Measurements from ENCODE around the gene POLR1H. TPM values are rescaled to one million over a fixed set of nuclear protein-coding genes. Genes with fewer than 3 reads are reported as not detected.

The POLR1H gene
- total RNA-seq, 2 donors from 2014 or later: 41.5 to 58.1 TPM

- peaks cover 33% of the 10 kb centered on the region for H3K36me3 Mint-ChIP-seq
These were observed 6.5 kb downstream of the POLR1H start for GRCh38 chr6:30067460-30068139.

GRCh38 chr6:30071081-30071818 lies 10.2 kb downstream of the POLR1H start:
- no peak overlapping the region for H3K27ac Mint-ChIP-seq
- H3K27me3 Mint-ChIP-seq: peaks cover 39 to 47% of the 10 kb centered on the region in 2 donors
- peaks cover 50 to 57% of the 10 kb centered on the region in 2 donors for H3K4me1 Mint-ChIP-seq (ENCODE audit: low read depth in 2 of 2)
- ATAC-seq (no peak), DNase-seq (ENCODE audit: low spot score) (no peak)
- no peak overlapping the region for H3K4me3 Mint-ChIP-seq
- no peaks in the 10 kb centered on the region for H3K9me3 Mint-ChIP-seq
- H3K36me3 Mint-ChIP-seq: peaks cover 22% of the 10 kb centered on the region

More at GRCh38 chr6:30067460-30068139, 6.5 kb downstream of the POLR1H start:
- Mint-ChIP-seq H3K4me3 (peak overlapping the region; percentile 94), H3K9me3 (no peaks in the 10 kb centered on the region), H3K27me3 (peaks cover 12 to 16% of the 10 kb centered on the region in 2 donors), H3K27ac (peak overlapping the region; percentile 96 to 99), H3K4me1 (ENCODE audit: low read depth in 2 of 2) (peaks cover 48 to 61% of the 10 kb centered on the region in 2 donors)
- DNase-seq (ENCODE audit: low spot score) (no peak), ATAC-seq (no peak)

DNA sequence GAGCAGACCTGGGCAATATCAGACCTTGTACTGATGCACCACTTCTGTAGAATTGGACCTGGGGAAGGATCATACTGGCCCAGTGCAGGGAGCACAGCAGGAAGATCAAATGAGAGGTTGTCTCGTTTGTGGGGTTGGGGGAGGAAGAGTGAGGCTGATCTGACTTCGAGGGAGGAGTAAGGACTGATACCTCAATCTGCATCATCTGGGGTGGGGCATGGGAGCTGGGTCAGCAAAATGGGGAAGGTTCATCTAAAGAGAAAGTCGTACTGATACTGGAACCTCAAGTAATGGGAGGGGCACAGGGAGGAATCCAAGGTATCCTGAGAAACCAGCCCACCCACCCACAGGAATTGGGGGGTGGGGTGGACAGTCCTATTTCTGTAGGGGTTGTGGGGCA lies 10.8 kb downstream of the POLR1H start:
- Mint-ChIP-seq H3K9me3 (no peaks in the 10 kb centered on the region), H3K36me3 (peaks cover 22% of the 10 kb centered on the region), H3K27me3 (peaks cover 45 to 53% of the 10 kb centered on the region in 2 donors), H3K4me3 (no peak overlapping the region), H3K4me1 (ENCODE audit: low read depth in 2 of 2) (peaks cover 50 to 56% of the 10 kb centered on the region in 2 donors), H3K27ac (no peak overlapping the region)
- no peak for DNase-seq (ENCODE audit: low spot score)
- no peak for ATAC-seq

- Mint-ChIP-seq H3K4me1 (ENCODE audit: low read depth in 2 of 2) (peaks cover 44 to 51% of the 10 kb centered on the region in 2 donors), H3K9me3 (no peaks in the 10 kb centered on the region), H3K27me3 (peaks cover 57 to 68% of the 10 kb centered on the region in 2 donors), H3K4me3 (no peak overlapping the region), H3K27ac (no peak overlapping the region), H3K36me3 (peaks cover 10% of the 10 kb centered on the region)
- DNase-seq (ENCODE audit: low spot score) (no peak), ATAC-seq (no peak)
These were observed 12.6 kb downstream of the POLR1H start for GRCh38 chr6:30073489-30074235.

- peaks cover 65 to 76% of the 10 kb centered on the region in 2 donors for H3K27me3 Mint-ChIP-seq
- H3K36me3 Mint-ChIP-seq: peaks cover 10% of the 10 kb centered on the region
- H3K4me3 Mint-ChIP-seq: no peak overlapping the region
- peaks cover 43 to 50% of the 10 kb centered on the region in 2 donors for H3K4me1 Mint-ChIP-seq (ENCODE audit: low read depth in 2 of 2)
- no peaks in the 10 kb centered on the region for H3K9me3 Mint-ChIP-seq
- no peak for DNase-seq (ENCODE audit: low spot score)
- no peak overlapping the region for H3K27ac Mint-ChIP-seq
- no peak for ATAC-seq
These were observed 13.4 kb downstream of the POLR1H start for GRCh38 chr6:30074331-30075093.

DNA sequence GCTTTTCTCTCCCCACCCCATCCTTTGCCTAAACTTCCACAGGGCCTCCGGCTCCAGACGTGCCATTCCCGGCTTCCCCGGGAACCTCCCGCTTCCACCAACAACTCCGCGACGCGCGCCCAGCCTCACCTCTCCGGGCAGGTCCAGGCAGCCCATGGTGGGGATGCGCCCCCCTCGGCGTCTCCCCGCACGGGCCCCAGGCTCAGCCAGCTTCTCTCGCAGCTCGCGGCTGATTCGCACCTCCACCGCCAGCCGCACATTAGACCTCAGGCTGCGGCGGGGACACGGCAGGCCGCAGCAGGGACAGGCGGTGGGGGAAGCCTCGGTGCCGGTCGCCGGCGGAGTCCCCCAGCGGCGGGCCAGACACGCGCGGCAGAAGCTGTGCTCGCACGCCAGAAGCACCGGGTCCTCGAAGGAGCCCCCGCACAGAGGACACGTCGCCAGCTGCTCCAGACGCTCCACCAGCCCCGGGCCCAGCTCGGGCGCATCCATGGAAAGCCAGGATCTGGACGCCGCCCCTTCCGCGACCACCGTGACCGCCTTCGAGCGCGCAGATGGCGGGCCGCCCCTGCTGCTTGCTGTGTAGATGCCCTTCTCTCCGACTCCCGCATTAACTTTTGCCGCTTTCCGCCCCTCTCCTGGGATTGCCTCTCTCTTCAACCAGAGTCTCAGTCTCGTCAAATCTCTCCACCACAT lies 14.2 kb downstream of the POLR1H start, which contains the start of gene RNF39:
Gene RNF39 (minus strand): TSS at position 676 of the 696 bp plus-strand sequence. CDS start 184 bp downstream, at position 492.
- no peak for ATAC-seq
- H3K4me3 Mint-ChIP-seq: peak within 1 kb of the TSS; percentile 5
- peaks cover 40 to 47% of the 10 kb centered on the region in 2 donors for H3K4me1 Mint-ChIP-seq (ENCODE audit: low read depth in 2 of 2)

GRCh38 chr6:30075790-30076732 lies 15.0 kb downstream of the POLR1H start:
- H3K27me3 Mint-ChIP-seq: peaks cover 63 to 87% of the 10 kb centered on the region in 2 donors
- peak overlapping the region; percentile 5 for H3K4me3 Mint-ChIP-seq
- H3K36me3 Mint-ChIP-seq: no peaks in the 10 kb centered on the region
- ATAC-seq (no peak), DNase-seq (ENCODE audit: low spot score) (no peak)
- no peaks in the 10 kb centered on the region for H3K9me3 Mint-ChIP-seq
- no peak overlapping the region for H3K27ac Mint-ChIP-seq
- H3K4me1 Mint-ChIP-seq (ENCODE audit: low read depth in 2 of 2): peaks cover 33 to 41% of the 10 kb centered on the region in 2 donors

More for the DNA sequence above, 14.2 kb downstream of the POLR1H start, which contains the start of gene RNF39:
- Mint-ChIP-seq H3K36me3 (peaks cover 5% of the 10 kb centered on the region), H3K27ac (no peak within 1 kb of the TSS), H3K9me3 (no peaks in the 10 kb centered on the region), H3K27me3 (peaks cover 64 to 83% of the 10 kb centered on the region in 2 donors)
- DNase-seq (ENCODE audit: low spot score): no peak

GRCh38 chr6:30077218-30077617 lies 16.2 kb downstream of the POLR1H start:
- H3K27me3 Mint-ChIP-seq: peaks cover 56 to 79% of the 10 kb centered on the region in 2 donors
- H3K9me3 Mint-ChIP-seq: no peaks in the 10 kb centered on the region
- H3K4me1 Mint-ChIP-seq (ENCODE audit: low read depth in 2 of 2): peaks cover 25 to 35% of the 10 kb centered on the region in 2 donors
- H3K27ac Mint-ChIP-seq: no peak overlapping the region
- no peaks in the 10 kb centered on the region for H3K36me3 Mint-ChIP-seq
- no peak for ATAC-seq
- H3K4me3 Mint-ChIP-seq: no peak overlapping the region
- no peak for DNase-seq (ENCODE audit: low spot score)

DNA sequence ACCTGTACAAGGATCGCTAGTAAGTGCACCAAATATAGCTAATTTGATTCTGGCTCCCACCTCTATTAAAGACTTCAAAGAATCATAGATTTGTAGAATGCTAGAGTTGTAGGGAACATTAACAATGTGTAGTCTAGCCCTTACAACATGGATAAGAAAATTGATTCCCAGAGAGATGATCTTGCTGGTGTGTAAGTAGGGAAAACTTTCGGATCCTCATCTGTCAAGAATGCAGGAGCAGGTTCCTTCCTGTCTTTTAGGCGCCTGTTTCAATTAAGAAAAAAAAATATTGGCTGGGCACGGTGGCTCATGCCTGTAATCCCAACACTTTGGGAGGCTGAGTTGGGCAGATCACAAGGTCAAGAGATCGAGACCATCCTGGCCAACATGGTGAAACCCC lies 26.8 kb downstream of the POLR1H start:
- Mint-ChIP-seq H3K36me3 (no peaks in the 10 kb centered on the region), H3K27me3 (peaks cover 34 to 68% of the 10 kb centered on the region in 2 donors), H3K9me3 (no peaks in the 10 kb centered on the region), H3K4me1 (ENCODE audit: low read depth in 2 of 2) (no peaks in the 10 kb centered on the region), H3K27ac (no peak overlapping the region), H3K4me3 (no peak overlapping the region)
- ATAC-seq (no peak), DNase-seq (ENCODE audit: low spot score) (no peak)

- no peaks in the 10 kb centered on the region for H3K9me3 Mint-ChIP-seq
These were observed 30.7 kb downstream of the POLR1H start for GRCh38 chr6:30091577-30092381.

DNA sequence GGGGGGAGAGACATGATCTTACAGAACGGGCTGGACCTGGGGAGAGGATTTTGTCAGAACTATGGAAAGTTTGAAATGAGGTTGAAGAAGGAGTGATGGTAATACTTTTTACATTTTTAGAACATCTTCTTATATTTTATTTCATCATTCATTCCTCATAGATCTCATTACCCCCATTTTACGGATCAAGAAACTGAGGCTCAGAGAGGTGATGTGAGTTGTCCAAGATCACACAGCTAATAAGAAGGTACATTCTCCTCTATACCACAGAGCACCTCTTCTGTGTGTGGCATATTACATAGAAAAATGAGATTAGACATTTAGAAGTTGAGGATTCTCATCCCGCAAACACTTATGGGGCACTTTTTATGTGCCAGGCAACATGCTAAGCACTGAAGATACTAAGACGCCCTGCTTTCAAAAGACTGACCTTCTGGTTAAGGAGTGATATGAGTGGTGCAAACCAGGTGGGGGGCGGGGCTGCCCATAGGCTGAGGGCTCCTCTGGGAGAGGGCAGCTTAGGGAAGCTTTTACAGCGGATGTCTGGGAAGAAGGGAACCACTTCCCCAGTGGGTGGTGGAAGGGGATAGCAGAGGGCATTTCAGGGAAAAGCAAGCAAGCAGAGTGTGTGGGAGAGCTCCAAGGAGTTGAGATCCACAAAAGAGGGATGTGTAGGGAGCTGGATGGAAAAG lies 31.9 kb downstream of the POLR1H start:
- no peak for ATAC-seq
- Mint-ChIP-seq H3K9me3 (no peaks in the 10 kb centered on the region), H3K36me3 (no peaks in the 10 kb centered on the region), H3K4me1 (ENCODE audit: low read depth in 2 of 2) (no peaks in the 10 kb centered on the region), H3K27ac (no peak overlapping the region), H3K4me3 (no peak overlapping the region), H3K27me3 (peaks cover 53 to 81% of the 10 kb centered on the region in 2 donors)
- DNase-seq (ENCODE audit: low spot score): no peak

More at GRCh38 chr6:30091577-30092381, 30.7 kb downstream of the POLR1H start:
- Mint-ChIP-seq H3K36me3 (no peaks in the 10 kb centered on the region), H3K4me1 (ENCODE audit: low read depth in 2 of 2) (no peaks in the 10 kb centered on the region), H3K4me3 (no peak overlapping the region), H3K27me3 (peaks cover 48 to 81% of the 10 kb centered on the region in 2 donors), H3K27ac (no peak overlapping the region)
- DNase-seq (ENCODE audit: low spot score) (no peak), ATAC-seq (no peak)
